Urothelium cell line (cell line): ENCODE measurements around the gene ERMN.
"Not testable (repeated sequence)": the region's sequence is repeated elsewhere in the genome, so short reads cannot be mapped to it uniquely, and the experiment has no call there.

Source experiments
- DNase-seq: peaks from one replicate; pipeline ENCODE4 v3.0.0; 2011; ENCODE audit warnings: low spot score, mixed read lengths
- FAIRE-seq: peaks from 2 replicates; lab custom pipeline; 2011; peaks lifted over from hg19 to GRCh38; lab: Jason Lieb, UNC

The ERMN gene, protein sequence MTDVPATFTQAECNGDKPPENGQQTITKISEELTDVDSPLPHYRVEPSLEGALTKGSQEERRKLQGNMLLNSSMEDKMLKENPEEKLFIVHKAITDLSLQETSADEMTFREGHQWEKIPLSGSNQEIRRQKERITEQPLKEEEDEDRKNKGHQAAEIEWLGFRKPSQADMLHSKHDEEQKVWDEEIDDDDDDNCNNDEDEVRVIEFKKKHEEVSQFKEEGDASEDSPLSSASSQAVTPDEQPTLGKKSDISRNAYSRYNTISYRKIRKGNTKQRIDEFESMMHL

DNA sequence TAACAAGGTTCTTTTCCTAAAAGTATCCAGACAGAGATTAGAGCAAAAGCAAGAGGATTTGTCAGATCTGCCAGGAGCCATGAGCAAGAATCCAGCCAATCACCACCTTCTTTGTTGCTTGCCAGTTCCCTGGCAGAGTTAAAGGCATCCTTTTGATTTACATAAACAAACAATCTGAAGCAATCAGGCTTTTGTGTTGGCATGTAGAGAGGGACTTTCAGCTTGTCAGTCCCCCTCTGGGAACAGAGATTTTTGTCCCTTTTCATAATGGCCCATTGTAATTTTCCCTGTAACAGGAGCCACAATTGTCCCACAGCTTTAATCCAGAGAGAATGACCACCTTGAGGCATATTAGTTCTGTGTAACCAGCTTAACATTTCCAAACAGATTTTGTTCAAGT, at the start of gene ERMN:
Gene ERMN (minus strand): TSS at position 39 of the 400 bp plus-strand sequence. CDS start 182 bp downstream, outside the sequence.
- FAIRE-seq (no peak), DNase-seq (no peak)

DNA sequence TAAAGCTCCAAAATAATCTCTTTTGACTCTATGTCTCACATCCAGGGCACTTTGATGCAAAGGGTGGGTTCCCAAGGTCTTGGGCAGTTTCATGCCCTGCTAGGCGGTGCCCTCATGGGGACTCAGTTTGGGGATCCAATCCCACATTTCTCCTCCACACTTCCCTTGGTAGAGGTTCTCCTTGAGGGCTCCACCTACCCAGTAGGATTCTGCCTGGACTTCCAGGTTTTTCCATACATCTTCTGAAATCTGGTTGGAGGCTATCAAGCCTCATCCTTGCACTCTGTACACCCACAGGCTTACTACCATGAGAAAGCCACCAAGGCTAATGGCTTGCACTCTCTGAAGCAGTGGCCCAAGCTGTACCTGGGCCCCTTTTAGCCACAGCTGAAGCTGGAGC, 49.8 kb upstream of the ERMN start:
- FAIRE-seq (no peak), DNase-seq (no peak)

DNA sequence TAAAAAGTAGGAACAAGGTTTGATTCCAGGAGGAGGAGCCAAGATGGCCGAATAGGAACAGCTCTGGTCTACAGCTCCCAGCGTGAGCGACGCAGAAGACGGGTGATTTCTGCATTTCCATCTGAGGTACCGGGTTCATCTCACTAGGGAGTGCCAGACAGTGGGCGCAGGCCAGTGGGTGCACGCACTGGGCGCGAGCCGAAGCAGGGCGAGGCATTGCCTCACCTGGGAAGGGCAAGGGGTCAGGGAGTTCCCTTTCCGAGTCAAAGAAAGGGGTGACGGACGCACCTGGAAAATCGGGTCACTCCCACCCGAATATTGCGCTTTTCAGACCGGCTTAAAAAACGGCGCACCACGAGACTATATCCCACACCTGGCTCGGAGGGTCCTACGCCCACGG, 42.9 kb upstream of the ERMN start:
- not testable (repeated sequence) for DNase-seq, FAIRE-seq

DNA sequence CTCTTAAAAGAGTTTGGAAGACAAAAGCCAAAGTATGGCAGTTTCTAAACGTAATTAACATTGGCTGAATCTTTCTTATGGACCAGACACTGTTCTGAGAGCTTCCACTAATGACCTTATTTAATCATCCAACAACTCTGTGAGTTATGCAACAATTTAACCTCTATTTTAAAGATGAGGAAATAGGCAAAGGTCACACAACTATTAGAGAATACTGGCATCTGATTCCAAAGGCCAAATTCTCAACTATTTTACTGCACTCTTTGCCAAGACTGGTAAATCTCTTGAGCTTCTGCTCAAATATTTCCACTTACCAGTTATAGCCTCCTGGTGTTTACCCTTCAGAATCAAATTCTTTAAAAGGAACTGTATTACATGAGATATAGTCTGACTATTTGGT, 42.1 kb upstream of the ERMN start:
- FAIRE-seq (no peak), DNase-seq (no peak)

DNA sequence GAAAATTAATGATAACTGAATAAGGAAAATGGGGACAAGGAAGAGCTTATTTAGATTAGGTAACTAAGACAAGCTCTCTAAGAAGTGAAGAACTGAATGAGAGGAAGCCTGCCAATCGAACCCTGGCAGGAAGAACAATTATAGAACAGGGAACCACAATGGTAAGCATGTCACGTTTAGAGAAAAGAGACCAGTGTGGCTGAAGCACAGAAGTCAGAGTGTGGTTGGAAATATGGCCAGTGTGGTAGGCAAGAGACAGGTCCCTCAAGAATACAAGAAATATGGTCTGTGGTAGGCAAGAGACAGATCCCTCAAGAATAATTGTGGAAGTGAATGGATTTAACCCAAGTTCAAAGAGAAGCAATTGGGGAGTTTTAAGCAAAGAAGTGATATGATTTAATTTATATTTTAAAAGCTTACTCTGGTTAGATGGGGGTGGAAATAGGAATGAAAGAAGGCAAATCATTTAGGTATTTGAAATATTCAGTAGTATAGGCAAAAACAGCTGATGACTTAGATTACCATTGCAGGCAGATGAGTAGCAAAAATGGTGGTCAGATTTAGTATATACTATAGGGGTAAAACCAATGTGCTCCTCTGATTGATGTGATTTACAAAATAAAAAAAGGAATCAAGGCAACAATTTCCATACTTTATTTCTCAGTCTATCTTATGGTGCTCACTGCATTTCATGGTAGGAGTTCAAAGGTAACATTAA, 38.8 kb upstream of the ERMN start:
- FAIRE-seq, result no peak
- DNase-seq, result no peak

DNA sequence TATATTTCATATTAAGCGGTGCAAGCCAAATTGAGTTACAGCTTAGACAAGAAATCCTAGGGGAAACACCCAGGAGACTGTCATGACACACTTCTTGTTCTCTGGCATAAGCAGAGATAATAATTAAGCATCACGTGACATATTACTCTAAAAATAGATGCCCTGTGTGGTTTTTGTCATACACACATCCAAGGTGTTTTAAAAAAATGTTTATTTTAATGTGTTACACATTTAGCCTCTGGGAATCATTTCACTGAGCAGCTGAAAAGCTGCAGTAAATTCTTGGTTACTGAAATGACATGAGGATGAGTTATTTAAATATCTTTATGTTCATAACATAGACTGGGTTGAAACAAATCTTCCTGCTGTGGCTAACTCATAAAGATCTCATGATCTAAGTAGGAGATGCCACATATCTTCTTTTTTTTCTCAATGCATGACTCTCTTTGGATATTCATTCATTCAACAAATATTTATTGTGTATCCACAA, 38.0 kb upstream of the ERMN start:
- FAIRE-seq (no peak), DNase-seq (no peak)

DNA sequence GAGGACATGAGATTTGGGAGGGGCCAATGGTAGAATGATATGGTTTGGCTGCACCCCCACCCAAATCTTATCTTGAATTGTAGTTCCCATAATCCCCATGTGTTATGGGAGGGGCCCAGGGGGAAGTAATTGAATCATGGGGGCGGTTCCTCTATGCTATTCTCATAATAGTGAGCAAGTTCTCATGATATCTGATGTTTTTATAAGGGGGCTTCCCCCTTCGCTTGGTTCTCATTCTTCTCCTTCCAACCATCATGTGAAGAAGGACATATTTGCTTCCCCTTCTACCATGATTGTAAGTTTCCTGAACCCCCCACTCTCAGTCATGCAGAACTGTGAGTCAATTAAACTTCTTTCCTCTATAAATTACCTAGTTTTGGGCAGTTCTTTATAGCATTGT, 37.0 kb upstream of the ERMN start:
- FAIRE-seq, result no peak

DNA sequence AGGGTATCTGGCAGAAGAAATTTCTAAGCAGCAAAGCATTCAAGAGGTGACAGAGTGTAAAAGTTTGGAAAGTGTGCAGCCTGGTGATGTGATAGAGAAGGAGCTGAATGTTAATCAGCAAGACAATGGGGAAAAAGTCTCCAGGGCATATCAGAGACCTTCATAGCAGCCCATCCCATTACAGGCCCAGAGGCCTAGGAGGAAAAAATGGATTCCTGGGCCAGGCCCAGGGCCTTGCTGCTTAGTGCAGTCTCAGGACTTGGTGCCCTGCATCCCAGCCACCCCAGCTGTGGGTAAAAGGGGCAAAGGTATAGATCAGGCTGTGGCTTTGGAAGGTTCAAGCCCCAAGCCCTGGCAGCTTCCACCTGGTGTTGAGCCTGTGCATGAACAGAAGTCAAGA, 35.9 kb upstream of the ERMN start:
- DNase-seq, result no peak
- FAIRE-seq, result no peak

More for the DNA sequence above, 37.0 kb upstream of the ERMN start:
- no peak for DNase-seq

DNA sequence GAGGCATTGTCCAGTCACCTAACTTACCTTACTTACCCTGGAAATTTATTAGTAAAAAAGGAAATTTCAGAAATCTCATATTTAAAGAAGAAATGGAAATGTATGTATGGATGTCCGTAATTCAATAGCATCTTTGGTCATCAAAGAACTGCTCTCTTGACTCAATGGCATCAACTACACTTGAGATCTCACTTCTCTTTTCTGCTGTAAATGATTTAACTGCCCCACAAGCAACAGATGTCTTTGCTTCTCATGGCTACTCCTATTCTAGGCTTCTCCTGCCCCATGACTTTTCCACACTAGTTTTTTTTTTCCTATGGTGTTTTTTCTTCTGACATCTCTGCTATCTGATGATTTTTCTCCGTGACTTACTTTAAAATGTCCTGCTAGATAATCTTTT, 34.0 kb upstream of the ERMN start:
- DNase-seq (no peak), FAIRE-seq (no peak)

DNA sequence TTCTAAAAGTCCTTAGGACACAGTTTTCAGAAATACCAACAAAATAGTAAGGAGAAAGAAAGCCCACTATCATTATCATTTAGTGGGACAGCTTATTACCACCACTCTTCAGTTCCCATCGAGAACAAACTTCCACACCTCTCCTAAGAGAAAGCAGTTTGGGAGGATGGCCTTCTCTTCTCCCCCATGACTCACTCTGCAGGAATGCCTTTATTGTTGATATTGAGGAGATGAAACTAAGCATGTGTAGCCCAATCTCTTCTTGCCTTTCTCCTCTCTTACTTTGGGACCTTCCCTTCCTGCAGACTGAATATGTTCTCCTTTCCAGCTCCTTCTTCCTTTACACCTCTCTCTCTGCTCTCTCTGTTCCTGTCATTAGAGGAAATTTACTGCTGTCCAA, 30.0 kb upstream of the ERMN start:
- FAIRE-seq (no peak), DNase-seq (peak; percentile 41)

DNA sequence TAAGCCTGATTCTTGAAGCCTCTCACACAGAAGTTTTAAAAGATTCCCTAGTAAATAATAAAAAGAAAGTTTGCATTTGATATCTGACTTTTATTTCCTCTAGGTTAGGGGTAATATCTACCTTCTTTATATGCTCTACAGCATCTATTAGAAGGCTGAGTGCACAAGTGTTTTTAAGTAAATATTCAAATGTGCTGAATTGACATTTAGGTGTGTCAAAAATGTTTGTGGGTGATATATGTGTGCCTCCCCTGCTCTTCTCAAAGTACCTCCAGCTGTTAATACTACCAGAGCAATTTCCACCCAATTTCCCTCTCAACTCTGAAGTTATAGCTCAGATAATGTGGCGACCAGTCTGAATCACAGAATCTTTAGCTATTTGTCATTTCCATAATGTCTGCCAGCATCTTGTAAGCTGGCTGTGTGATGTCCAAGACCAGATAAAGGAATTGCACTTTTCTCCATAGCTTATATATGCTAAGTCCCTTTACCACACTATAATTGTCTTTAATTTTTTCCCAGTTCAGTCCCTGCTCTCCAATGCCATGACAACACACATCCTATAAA, 24.4 kb upstream of the ERMN start:
- FAIRE-seq, result no peak
- no peak for DNase-seq

DNA sequence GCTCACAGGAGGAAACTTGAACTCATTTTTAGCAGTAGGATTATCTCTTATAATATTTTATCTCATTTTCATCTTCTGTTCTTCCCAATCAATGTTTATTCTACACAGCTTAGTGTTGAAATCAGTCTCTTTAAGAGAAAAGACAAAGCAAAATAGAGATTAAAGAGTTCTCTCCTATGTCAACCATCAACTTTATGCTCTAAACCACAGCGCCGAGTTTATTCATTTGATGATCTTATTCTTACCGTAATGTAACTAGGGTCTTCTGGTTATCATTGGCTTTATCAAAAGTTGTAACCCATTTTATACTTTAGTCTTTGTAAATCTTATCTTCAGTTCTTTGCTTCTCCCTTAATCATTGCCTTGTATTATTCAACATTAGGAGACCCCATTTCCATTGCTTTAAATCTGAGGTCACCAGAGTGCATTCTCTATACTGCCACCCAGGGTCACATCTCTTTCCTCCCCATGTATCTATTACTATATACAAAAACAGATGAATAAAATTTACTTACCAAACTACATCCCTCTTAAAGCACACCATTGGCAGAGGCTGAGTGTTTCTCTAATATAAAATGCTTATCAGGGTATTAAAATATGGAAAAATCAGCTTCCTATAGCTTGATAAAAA, 22.8 kb upstream of the ERMN start:
- FAIRE-seq (no peak), DNase-seq (no peak)

DNA sequence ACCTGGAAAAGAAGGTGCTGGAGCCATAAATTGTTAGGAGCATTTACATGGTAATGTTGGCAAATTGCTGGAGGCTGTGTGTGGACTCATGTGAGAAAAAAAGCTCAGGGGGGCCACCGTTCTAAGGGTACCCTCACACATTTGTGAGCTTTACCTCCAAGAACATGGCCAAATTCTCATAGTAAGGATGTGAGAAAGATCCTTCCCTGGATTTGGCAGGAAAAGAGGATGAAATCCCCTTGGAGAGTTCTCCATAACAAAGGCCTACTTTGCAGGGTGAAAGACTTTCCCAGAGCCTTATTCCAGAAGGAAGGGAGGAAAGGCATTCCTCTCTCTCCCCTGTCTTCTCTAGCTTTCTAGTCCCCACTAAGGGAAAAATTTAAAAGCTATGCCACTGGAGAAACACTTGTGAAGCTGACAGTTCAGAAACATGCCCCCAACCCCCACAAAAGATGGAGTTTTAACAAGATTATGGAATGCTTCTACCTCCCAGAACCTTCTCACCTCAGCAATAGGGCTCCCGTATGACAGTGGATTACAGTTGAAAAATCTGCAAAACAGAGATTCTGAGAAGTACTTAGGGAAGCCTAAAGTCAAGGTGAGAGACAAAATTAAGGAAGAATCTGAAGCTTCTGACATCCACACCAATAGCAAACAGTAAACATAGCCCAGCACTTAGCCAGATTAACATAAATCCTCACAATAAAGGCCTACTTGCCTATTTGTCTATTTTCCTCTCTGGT, 20.2 kb upstream of the ERMN start:
- DNase-seq (no peak), FAIRE-seq (no peak)

DNA sequence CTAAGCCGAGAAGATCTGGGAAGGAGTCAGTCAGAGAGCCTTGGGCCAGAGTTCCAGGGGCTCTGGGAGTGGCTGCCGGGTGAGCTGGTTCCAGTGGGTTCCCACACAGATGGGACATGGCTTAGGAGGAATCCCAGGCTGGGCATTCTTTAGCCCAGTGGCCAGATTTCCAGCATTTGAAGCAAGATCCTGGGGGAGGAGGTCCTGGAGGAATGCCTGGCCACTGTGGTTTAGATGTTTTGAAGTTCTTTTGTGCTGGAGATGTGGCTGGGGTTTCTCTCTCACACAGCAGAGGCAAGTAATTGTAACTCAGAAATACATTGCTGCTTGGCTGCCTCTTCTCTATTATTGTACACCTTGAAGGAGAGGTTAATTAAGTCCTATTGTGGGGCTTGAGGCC, 15.8 kb upstream of the ERMN start:
- not testable (repeated sequence) for DNase-seq, FAIRE-seq

DNA sequence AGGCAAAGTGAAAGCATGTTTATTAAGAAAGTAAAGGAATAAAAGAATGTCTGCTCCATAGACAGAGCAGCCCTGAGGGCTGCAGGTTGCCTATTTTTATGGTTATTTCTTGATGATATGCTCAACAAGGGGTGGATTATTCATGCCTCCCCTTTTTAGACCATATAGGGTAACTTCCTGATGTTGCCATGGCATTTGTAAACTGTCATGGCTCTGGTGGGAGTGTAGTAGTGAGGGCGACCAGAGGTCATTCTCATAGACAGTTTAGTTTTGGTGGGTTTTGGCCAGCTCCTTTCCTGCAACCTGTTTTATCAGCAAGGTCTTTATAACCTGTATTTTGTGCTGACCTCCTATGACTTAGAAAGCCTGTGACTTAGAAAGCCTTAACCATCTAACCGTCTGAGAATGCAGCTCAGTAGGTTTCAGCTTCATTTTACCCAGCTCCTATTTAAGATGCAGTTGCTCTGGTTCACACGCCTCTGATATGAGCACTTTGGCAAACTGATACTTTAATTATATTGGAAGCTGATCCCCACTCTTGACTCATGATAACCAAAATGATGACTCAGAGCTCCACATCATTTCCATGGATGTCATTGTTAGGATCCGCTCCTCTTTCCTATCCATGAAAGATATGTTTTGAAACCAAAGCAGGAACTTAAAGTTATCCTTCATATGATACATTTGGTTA, 14.5 kb upstream of the ERMN start:
- no peak for DNase-seq
- no peak for FAIRE-seq

DNA sequence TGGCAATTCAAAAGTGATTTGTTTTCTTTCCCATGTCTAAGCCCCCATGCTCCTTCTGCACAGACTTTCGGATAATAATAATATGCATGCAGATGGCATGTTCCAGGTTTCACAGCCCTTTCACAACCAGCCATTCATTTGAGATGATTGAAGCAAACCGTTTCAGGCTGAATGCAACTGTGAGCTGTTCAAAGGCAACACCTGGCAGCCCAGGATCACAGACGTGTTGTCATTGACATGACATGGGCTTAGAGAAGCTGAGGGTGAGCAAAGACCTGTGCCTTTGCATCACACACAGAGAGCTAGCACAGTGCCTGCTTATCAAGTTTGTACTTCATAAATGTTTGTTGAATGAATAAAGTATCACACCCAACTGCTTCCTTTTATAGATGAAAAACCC, 12.4 kb upstream of the ERMN start:
- DNase-seq (no peak), FAIRE-seq (no peak)

DNA sequence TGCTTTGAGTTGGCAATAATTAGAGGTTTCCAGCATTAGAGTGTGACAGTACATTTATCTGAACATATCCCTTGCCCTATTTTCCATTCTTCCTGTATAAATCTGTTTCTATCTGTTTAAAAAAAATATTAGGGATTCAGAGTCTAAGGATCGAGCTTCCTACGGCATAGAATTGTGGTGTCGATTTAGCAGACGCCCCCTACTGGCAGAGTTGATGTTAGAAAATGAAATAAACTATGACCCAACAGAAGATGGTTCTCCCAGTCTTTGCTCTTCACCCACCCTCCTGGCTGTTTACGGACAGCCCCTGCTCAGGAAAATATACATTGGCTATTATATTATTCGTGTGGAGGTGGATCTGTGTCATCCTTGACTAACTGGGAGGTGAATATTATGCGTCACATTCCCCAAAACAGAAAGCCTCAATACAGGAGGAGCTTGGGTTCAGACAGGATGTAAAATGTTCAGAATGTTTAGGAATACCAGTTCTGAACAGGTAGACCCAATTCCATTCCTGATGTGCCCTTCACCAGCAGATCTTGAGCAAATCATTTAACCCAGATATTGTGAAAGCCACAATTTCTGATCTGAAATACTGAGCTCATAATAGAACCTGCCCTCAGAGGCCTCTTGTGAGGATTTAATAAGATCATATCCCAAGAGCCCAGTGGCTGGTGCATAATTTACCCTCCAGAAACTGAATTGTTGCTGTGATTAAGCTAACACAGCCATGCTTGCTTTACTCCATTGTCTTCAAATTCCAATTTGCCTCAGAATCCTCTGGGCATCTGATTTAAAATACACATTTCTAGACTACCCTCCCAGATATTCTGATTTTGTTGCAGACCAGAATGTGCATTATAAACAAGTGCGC, 10.8 kb upstream of the ERMN start:
- FAIRE-seq (no peak), DNase-seq (peak; percentile 42)

DNA sequence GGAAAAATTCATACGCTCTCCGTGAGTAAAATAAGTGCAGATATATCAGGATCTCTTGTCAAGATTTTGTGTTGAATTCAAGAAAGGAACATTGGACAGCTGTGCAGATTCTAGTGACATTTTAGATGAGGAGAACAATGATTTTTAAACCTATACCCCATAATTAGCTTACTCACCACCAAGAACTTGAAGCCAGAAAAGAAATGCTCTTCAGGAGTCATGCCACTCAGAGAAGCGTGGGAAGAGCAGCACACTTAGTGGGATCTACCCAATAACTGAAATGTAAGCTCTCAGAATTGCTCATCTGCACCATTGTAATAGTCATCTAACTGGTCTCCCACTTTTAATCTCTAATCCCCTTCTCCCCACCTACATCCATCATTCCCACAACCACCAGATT, 9.2 kb upstream of the ERMN start:
- FAIRE-seq, result no peak
- DNase-seq, result no peak

DNA sequence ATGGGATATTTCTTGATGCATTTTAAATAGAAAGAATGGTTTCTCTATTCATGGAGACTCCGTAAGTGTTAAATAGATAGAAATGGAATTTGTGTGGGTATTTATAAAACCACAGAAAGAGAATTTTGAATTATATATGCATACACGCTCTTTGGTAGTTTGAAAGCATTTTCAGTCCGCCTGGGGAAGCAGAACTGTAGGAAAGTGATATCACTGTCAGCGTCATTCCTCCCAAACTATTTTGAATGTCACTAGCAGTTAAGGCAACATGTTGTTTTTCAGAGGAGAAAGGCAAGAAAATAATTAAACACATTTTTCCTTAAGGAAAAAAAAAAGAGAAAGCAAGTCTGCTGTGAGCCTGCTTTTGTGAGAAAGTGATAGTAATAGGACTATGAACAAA, 8.7 kb upstream of the ERMN start:
- FAIRE-seq, result no peak

More for the DNA sequence above, 8.7 kb upstream of the ERMN start:
- DNase-seq, result no peak
